ENCODE measurements around the gene GNPDA1. TPM values are rescaled to one million over a fixed set of nuclear protein-coding genes. Genes with fewer than 3 reads are reported as not detected.

The GNPDA1 gene
- total and polyA plus RNA-seq, 2 donors from 2014 or later = 30.1 to 76.6 TPM

DNA sequence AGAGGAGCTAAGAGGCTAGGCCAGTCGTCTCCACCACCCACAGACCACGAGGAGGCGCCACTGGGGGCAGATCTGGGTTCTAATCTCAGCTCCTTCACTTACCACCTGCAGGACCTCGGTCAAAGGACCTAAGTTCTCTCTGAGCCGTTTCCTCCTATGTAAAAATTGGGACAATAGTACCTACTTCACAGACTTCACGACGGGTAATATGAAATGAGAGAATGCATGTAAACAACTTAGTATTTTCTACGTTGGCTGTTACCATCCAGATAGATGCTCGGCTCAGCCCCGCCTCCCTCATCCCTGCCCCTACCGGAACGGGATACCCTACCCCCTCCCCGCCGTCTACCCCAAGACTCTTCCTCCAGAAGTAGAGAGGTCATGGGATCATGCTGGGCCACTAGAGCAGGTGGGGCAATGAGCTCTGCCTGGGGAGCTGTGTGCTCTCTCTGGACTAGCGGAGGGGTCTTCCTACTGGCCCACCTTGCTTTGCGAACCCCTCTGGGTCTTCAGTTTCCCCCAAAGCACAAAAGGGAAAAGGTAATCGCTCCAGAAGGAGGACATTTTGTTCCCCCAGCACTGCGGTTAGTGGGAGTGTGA lies 541 bp downstream of the GNPDA1 start:
- no peak for FAIRE-seq
- intact Hi-C loops (cut with DNase I) = no loop called here
- peaks cover 0 to 7% (median 5%) of the 10 kb centered on the region in 3 donors for H3K36me3 ChIP-seq (ENCODE audit: control insufficient read depth in 2 of 3, insufficient read depth in 3 of 3, low read length in 3 of 3)

DNA sequence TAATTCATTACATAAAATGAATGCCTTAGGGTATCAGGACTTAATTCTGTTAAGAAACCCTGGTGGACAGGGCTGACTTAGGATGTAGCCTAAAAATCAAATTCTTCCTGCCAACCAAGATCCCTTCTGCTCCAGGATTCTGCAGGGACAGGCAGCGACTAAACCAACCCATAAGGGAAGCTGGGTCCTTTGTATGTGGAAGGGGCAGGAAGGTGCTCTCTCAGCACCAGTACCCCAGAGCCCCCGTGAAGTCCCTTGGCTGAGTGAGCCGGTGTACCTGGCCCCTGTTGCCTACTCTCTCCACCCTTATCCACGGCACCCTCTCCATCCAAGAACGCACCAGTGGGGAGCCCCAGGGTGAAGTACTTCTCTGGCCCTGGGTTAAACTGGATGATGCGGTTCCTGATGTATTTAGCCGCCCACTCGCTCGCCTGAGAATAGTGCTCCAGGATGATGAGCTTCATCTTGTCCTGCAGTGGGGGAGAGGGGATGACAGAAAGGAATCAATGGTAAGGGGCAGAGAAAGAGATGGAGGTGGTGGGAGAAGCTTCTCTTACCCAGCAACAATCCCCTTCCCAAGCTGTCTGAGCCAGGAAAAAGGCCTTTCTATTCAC lies 1.1 kb downstream of the GNPDA1 start:
- Histone ChIP-seq H3K4me3 (ENCODE audit: low read length in 3 of 3) (peak overlapping the region in 2 of 3 donors; percentile 88 to 94), H3K4me1 (ENCODE audit: control insufficient read depth in 2 of 3, insufficient read depth in 2 of 3, low read depth in 1 of 3, low read length in 3 of 3) (peaks cover 0 to 28% (median 20%) of the 10 kb centered on the region in 3 donors), H3K27ac (ENCODE audit: low read depth in 2 of 2, low read length in 2 of 2) (peak overlapping the region; percentile 85 to 89), H3K9me3 (ENCODE audit: control insufficient read depth in 2 of 3, insufficient read depth in 1 of 3, low read length in 3 of 3) (no peaks in the 10 kb centered on the region), H3K9ac (ENCODE audit: low read length in 3 of 3) (peak overlapping the region in 1 of 3 donors; percentile 94), H3K36me3 (ENCODE audit: control insufficient read depth in 2 of 3, insufficient read depth in 3 of 3, low read length in 3 of 3) (peaks cover 0 to 10% (median 5%) of the 10 kb centered on the region in 3 donors), H3K27me3 (ENCODE audit: control insufficient read depth, insufficient read depth, low read length) (no peaks in the 10 kb centered on the region)
- TF ChIP-seq, protein P1, sequence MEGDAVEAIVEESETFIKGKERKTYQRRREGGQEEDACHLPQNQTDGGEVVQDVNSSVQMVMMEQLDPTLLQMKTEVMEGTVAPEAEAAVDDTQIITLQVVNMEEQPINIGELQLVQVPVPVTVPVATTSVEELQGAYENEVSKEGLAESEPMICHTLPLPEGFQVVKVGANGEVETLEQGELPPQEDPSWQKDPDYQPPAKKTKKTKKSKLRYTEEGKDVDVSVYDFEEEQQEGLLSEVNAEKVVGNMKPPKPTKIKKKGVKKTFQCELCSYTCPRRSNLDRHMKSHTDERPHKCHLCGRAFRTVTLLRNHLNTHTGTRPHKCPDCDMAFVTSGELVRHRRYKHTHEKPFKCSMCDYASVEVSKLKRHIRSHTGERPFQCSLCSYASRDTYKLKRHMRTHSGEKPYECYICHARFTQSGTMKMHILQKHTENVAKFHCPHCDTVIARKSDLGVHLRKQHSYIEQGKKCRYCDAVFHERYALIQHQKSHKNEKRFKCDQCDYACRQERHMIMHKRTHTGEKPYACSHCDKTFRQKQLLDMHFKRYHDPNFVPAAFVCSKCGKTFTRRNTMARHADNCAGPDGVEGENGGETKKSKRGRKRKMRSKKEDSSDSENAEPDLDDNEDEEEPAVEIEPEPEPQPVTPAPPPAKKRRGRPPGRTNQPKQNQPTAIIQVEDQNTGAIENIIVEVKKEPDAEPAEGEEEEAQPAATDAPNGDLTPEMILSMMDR (IDR thresholded peaks at IDR 0.05; ENCODE audit: borderline replicate concordance, extremely low read depth, insufficient read depth) = no peak
- intact Hi-C loops (cut with DNase I) = no loop called here
- FAIRE-seq (no peak), DNase-seq (no peak)

More for the DNA sequence above, 541 bp downstream of the GNPDA1 start:
- no peaks in the 10 kb centered on the region for H3K9me3 ChIP-seq (ENCODE audit: control insufficient read depth in 2 of 3, insufficient read depth in 1 of 3, low read length in 3 of 3)
- H3K4me1 ChIP-seq (ENCODE audit: control insufficient read depth in 2 of 3, insufficient read depth in 2 of 3, low read depth in 1 of 3, low read length in 3 of 3) = peaks cover 0 to 28% (median 20%) of the 10 kb centered on the region in 3 donors
- no peaks in the 10 kb centered on the region for H3K27me3 ChIP-seq (ENCODE audit: control insufficient read depth, insufficient read depth, low read length)
- H3K27ac ChIP-seq (ENCODE audit: low read depth in 2 of 2, low read length in 2 of 2) = peak overlapping the region; percentile 85 to 89
- peak overlapping the region; percentile 47 to 94 (median 88) for H3K4me3 ChIP-seq (ENCODE audit: low read length in 3 of 3)
- peak; percentile 30 to 78 (median 51) for DNase-seq
- TF ChIP-seq, protein P1 (IDR thresholded peaks at IDR 0.05; ENCODE audit: borderline replicate concordance, extremely low read depth, insufficient read depth) = peak; percentile 30
- H3K9ac ChIP-seq (ENCODE audit: low read length in 3 of 3) = peak overlapping the region; percentile 54 to 94 (median 82)

DNA sequence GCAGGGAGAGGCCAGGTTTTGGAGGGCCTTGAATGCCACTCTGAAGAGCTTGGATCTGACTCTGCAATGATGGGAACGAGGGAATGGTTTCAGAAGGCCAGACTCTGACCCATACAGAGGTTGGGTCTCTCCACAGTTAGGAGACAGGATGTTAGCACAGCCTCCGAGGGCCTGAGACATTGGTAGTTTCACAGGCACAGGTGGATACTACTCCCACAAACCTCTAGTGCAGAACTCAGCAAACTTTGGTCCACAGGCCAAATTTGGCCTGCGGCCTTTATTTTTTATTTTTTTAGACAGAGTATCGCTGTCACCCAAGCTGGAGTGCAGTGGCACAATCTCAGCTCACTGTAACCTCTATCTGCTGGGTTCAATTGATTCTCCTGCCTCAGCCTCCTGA lies 2.9 kb downstream of the GNPDA1 start:
- DNase-seq = no peak
- Histone ChIP-seq H3K36me3 (ENCODE audit: control insufficient read depth in 2 of 3, insufficient read depth in 3 of 3, low read length in 3 of 3) (peaks cover 0 to 20% (median 20%) of the 10 kb centered on the region in 3 donors), H3K4me1 (ENCODE audit: control insufficient read depth in 2 of 3, insufficient read depth in 2 of 3, low read depth in 1 of 3, low read length in 3 of 3) (peaks cover 0 to 22% (median 10%) of the 10 kb centered on the region in 3 donors), H3K27ac (ENCODE audit: low read depth in 2 of 2, low read length in 2 of 2) (no peak overlapping the region), H3K9ac (ENCODE audit: low read length in 3 of 3) (no peak overlapping the region), H3K27me3 (ENCODE audit: control insufficient read depth, insufficient read depth, low read length) (no peaks in the 10 kb centered on the region), H3K9me3 (ENCODE audit: control insufficient read depth in 2 of 3, insufficient read depth in 1 of 3, low read length in 3 of 3) (no peaks in the 10 kb centered on the region), H3K4me3 (ENCODE audit: low read length in 3 of 3) (no peak overlapping the region)
- FAIRE-seq = no peak
- intact Hi-C loops (cut with DNase I) = no loop called here
- TF ChIP-seq, protein P1 (IDR thresholded peaks at IDR 0.05; ENCODE audit: borderline replicate concordance, extremely low read depth, insufficient read depth) = no peak
